GM19240 (cell line): ENCODE measurements around the gene PDE11A.

Experiments
- DNase-seq: peaks from one replicate; pipeline ENCODE4 v3.0.0; 2011; ENCODE audit warnings: low spot score; ENCODE audit not compliant: insufficient read length

PDE11A gene

GRCh38 chr2:177575358-177575757 is 497.2 kb downstream of the PDE11A start:
- no peak for DNase-seq

- no peak for DNase-seq
Observed at GRCh38 chr2:177574356-177574755, 498.2 kb downstream of the PDE11A start.
